GM23248 (cell line): ENCODE data around the gene LGALS7B.

Source experiments
- EZH2 ChIP-seq: fragments of 200-600 bp; sonication (generic); IDR thresholded peaks from 2 replicates; pipeline ENCODE4 v1.6.1; 2018; ENCODE audit warnings: antibody characterized with exemption, mild to moderate bottlenecking; ENCODE audit not compliant: insufficient read depth, poor library complexity, severe bottlenecking
- EZH2phosphoT487 ChIP-seq: fragments of 200-600 bp; sonication (generic); IDR thresholded peaks from 2 replicates; pipeline ENCODE4 v1.6.1; 2018; ENCODE audit warnings: antibody characterized with exemption, moderate library complexity, mild to moderate bottlenecking, low read depth; ENCODE audit not compliant: insufficient read depth

- TF ChIP-seq EZH2phosphoT487 = no peak
- TF ChIP-seq EZH2 = no peak
These were observed 23.8 kb upstream of the LGALS7B start for GRCh38 chr19:38765214-38765613.
